ENCODE data around the gene NOA1. TPM values are rescaled to one million over a fixed set of nuclear protein-coding genes. Genes with fewer than 3 reads are reported as not detected.

NOA1 gene
- total RNA-seq, 1 donor from 2014 or later = 20.4 TPM

GRCh38 chr4:56972809-56973208 lies 4.6 kb downstream of the NOA1 start:
- H3K79me2 ChIP-seq (ENCODE audit: low read depth) = peaks cover 34% of the 10 kb centered on the region
- no peak overlapping the region for H3K27ac ChIP-seq
- Mint-ChIP-seq H3K27ac (no peak overlapping the region), H3K27me3 (ENCODE audit: insufficient read depth, low read depth) (peaks cover 6% of the 10 kb centered on the region), H3K4me1 (peaks cover 8% of the 10 kb centered on the region), H3K4me3 (no peak overlapping the region), H3K9me3 (peaks cover 2% of the 10 kb centered on the region), H3K36me3 (peaks cover 30% of the 10 kb centered on the region)
- no peak overlapping the region for H3K4me2 ChIP-seq
- H4K20me1 ChIP-seq (ENCODE audit: low read depth) = peaks cover 24% of the 10 kb centered on the region
- DNase-seq (ENCODE audit: low spot score) = no peak
- H3K27me3 ChIP-seq = no peaks in the 10 kb centered on the region
- no peak overlapping the region for H2AFZ ChIP-seq (replicated peaks)
- H3K4me1 ChIP-seq = peaks cover 7% of the 10 kb centered on the region
- H3K9ac ChIP-seq = no peak overlapping the region
- H3K36me3 ChIP-seq = peaks cover 9% of the 10 kb centered on the region
- no peak for TF ChIP-seq EZH2 (IDR thresholded peaks at IDR 0.05)
- TF ChIP-seq EZH2phosphoT487 (IDR thresholded peaks at IDR 0.05) = no peak
- no peak for TF ChIP-seq CTCF (IDR thresholded peaks at IDR 0.05)
- H3F3A ChIP-seq (ENCODE audit: low read depth) = peaks cover 3% of the 10 kb centered on the region
- no peak overlapping the region for H3K4me3 ChIP-seq
- no peaks in the 10 kb centered on the region for H3K9me3 ChIP-seq (ENCODE audit: low read depth)

GRCh38 chr4:56972389-56972788 lies 5.0 kb downstream of the NOA1 start:
- Histone ChIP-seq H3K9ac (no peak overlapping the region), H3K27ac (no peak overlapping the region), H3K27me3 (no peaks in the 10 kb centered on the region), H3K9me3 (ENCODE audit: low read depth) (no peaks in the 10 kb centered on the region), H3K4me3 (no peak overlapping the region), H3K4me1 (peaks cover 7% of the 10 kb centered on the region), H4K20me1 (ENCODE audit: low read depth) (peaks cover 24% of the 10 kb centered on the region), H3F3A (ENCODE audit: low read depth) (no peaks in the 10 kb centered on the region), H3K36me3 (peaks cover 9% of the 10 kb centered on the region), H3K79me2 (ENCODE audit: low read depth) (peaks cover 34% of the 10 kb centered on the region), H3K4me2 (no peak overlapping the region), H2AFZ (replicated peaks) (no peak overlapping the region)
- TF ChIP-seq EZH2 (IDR thresholded peaks at IDR 0.05) (no peak), EZH2phosphoT487 (IDR thresholded peaks at IDR 0.05) (no peak), CTCF (IDR thresholded peaks at IDR 0.05) (no peak)
- Mint-ChIP-seq H3K27me3 (ENCODE audit: insufficient read depth, low read depth) (peaks cover 6% of the 10 kb centered on the region), H3K4me3 (no peak overlapping the region), H3K9me3 (peaks cover 2% of the 10 kb centered on the region), H3K36me3 (peaks cover 31% of the 10 kb centered on the region), H3K4me1 (peaks cover 8% of the 10 kb centered on the region), H3K27ac (no peak overlapping the region)
- DNase-seq (ENCODE audit: low spot score) = no peak

GRCh38 chr4:56971383-56971782 lies 6.0 kb downstream of the NOA1 start:
- Mint-ChIP-seq H3K27ac (no peak overlapping the region), H3K9me3 (peaks cover 2% of the 10 kb centered on the region), H3K36me3 (peaks cover 33% of the 10 kb centered on the region), H3K4me3 (no peak overlapping the region), H3K27me3 (ENCODE audit: insufficient read depth, low read depth) (peaks cover 6% of the 10 kb centered on the region), H3K4me1 (peaks cover 6% of the 10 kb centered on the region)
- peaks cover 13% of the 10 kb centered on the region for H3K36me3 ChIP-seq
- no peak overlapping the region for H3K4me3 ChIP-seq
- no peaks in the 10 kb centered on the region for H3K9me3 ChIP-seq (ENCODE audit: low read depth)
- H3K4me2 ChIP-seq = no peak overlapping the region
- no peak overlapping the region for H3K9ac ChIP-seq
- H4K20me1 ChIP-seq (ENCODE audit: low read depth) = peaks cover 15% of the 10 kb centered on the region
- H3K27me3 ChIP-seq = no peaks in the 10 kb centered on the region
- H2AFZ ChIP-seq (replicated peaks) = no peak overlapping the region
- peaks cover 27% of the 10 kb centered on the region for H3K79me2 ChIP-seq (ENCODE audit: low read depth)
- H3F3A ChIP-seq (ENCODE audit: low read depth) = no peaks in the 10 kb centered on the region
- TF ChIP-seq EZH2 (IDR thresholded peaks at IDR 0.05) = no peak
- TF ChIP-seq CTCF (IDR thresholded peaks at IDR 0.05) = no peak
- TF ChIP-seq EZH2phosphoT487 (IDR thresholded peaks at IDR 0.05) = no peak
- peaks cover 7% of the 10 kb centered on the region for H3K4me1 ChIP-seq
- no peak overlapping the region for H3K27ac ChIP-seq
- DNase-seq (ENCODE audit: low spot score) = no peak
